K562 (cell line): ENCODE results near the gene CLDND2. TPM values are rescaled to one million over a fixed set of nuclear protein-coding genes. Genes with fewer than 3 reads are reported as not detected.

Experiments
- ATAC-seq: fragments of 200-7000 bp; cut with Tn5 transposase; 3 replicates; pipeline ENCODE4 v1.9.1; 2020; ENCODE audit warnings: moderate library complexity
- BruUV-seq: library from RNA; stranded (reverse); fragments of 400-500 nt; replicated peaks from 2 replicates; lab custom pipeline; 2021; lab: Mats Ljungman, UMichigan
- CTCF ChIA-PET: fragments of 300-600 bp; formaldehyde crosslinking; extraction: SDS; loops from one replicate; lab custom pipeline; 2021; ENCODE audit warnings: low intra/inter-chr PET ratio; lab: Yijun Ruan, JAX
- POLR2A ChIA-PET: fragments of 300-600, 350-650 bp; sonication (Branson Sonifier 250); formaldehyde crosslinking; extraction: SDS; loops from one replicate; lab custom pipeline; 2021; ENCODE audit warnings: antibody characterized with exemption, inconsistent platforms; lab: Yijun Ruan, JAX
- DNase-seq, 4 experiments: peaks; one replicate each; pipeline versions ENCODE4 v3.0.0 to v3.0.0-alpha.2; 2011 to 2018; ENCODE audit warnings: low spot score in 3 of 4, mixed read lengths in 3 of 4; ENCODE audit errors: extremely low read depth in 1 of 4
- FAIRE-seq: peaks from 2 replicates; lab custom pipeline; 2011; peaks lifted over from hg19 to GRCh38; lab: Jason Lieb, UNC
- H2AFZ ChIP-seq: 2 replicates; pipeline ENCODE4 v1.6.0; 2011; ENCODE audit warnings: low read depth, low read length, control low read depth, inconsistent platforms
- H3K27ac ChIP-seq: fragments of 200-600 bp; 3 replicates; pipeline ENCODE4 v1.8.0; 2011; ENCODE audit warnings: low read depth, mild to moderate bottlenecking, control low read depth, inconsistent platforms, low read length, moderate library complexity, mixed read lengths; ENCODE audit errors: extremely low read depth
- H3K27me3 ChIP-seq, 2 experiments: fragments of 300-600 bp in 1 of 2; 2 replicates in 1 of 2; 3 replicates in 1 of 2; pipeline versions ENCODE4 v1.6.0 to v1.8.0; 2011; ENCODE audit warnings: inconsistent platforms in 2 of 2, low read length in 2 of 2, mild to moderate bottlenecking in 1 of 2, mixed read lengths in 1 of 2, moderate library complexity in 1 of 2; ENCODE audit not compliant: control insufficient read depth in 2 of 2, insufficient read depth in 2 of 2
- H3K36me3 ChIP-seq: fragments of 300-600 bp; 3 replicates; pipeline ENCODE4 v1.8.0; 2011; ENCODE audit warnings: mild to moderate bottlenecking, low read length, inconsistent platforms; ENCODE audit not compliant: control insufficient read depth, insufficient read depth
- H3K4me1 ChIP-seq, 2 experiments: fragments of 200-600 bp in 1 of 2; replicated peaks in 1 of 2; 2 replicates in 1 of 2; 3 replicates in 1 of 2; pipeline versions ENCODE4 v1.5.1 to v1.8.0; 2011; ENCODE audit warnings: inconsistent platforms in 2 of 2, low read length in 2 of 2, mild to moderate bottlenecking in 1 of 2, mixed read lengths in 1 of 2, moderate library complexity in 1 of 2; ENCODE audit not compliant: control insufficient read depth in 2 of 2, insufficient read depth in 2 of 2
- H3K4me2 ChIP-seq: 2 replicates; pipeline ENCODE4 v1.6.1; 2011; ENCODE audit warnings: low read length, control low read depth, inconsistent platforms, mixed read lengths; ENCODE audit not compliant: insufficient read depth
- H3K4me3 ChIP-seq: fragments of 200-600 bp; sonication (generic), shearing (Covaris generic); 2 replicates; pipeline ENCODE4 v1.5.1; 2016; ENCODE audit warnings: control low read depth, inconsistent platforms
- H3K79me2 ChIP-seq: fragments of 200-600 bp; 3 replicates; pipeline ENCODE4 v1.8.0; 2011; ENCODE audit warnings: low read length, inconsistent platforms; ENCODE audit not compliant: control insufficient read depth, insufficient read depth
- H3K9ac ChIP-seq, 2 experiments: 2 replicates each; pipeline versions ENCODE4 v1.6.0 to v1.6.1; 2011; ENCODE audit warnings: low read depth in 2 of 2, low read length in 2 of 2, control low read depth in 1 of 2, inconsistent platforms in 1 of 2, mild to moderate bottlenecking in 1 of 2, mixed read lengths in 1 of 2; ENCODE audit not compliant: insufficient read depth in 1 of 2
- H3K9me1 ChIP-seq: one replicate; pipeline ENCODE4 v1.6.0; 2011; ENCODE audit warnings: inconsistent platforms, mild to moderate bottlenecking, low read length, moderate library complexity; ENCODE audit not compliant: control insufficient read depth, insufficient read depth
- H3K9me3 ChIP-seq: replicated peaks from 2 replicates; pipeline ENCODE4 v1.5.1; 2011; ENCODE audit warnings: low read depth, low read length, inconsistent platforms; ENCODE audit not compliant: control insufficient read depth, insufficient read depth
- H4K20me1 ChIP-seq: replicated peaks from 2 replicates; pipeline ENCODE4 v1.6.1; 2011; ENCODE audit warnings: low read length, inconsistent platforms, mixed read lengths; ENCODE audit not compliant: control insufficient read depth, insufficient read depth
- BCOR ChIP-seq: fragments of 450-650 bp; IDR thresholded peaks from 2 replicates; pipeline ENCODE4 v1.6.1; 2016
- CBX3 ChIP-seq, 2 experiments: IDR thresholded peaks; 1 replicate in 1 of 2; 2 replicates in 1 of 2; pipeline ENCODE4 v1.6.1; 2012; ENCODE audit warnings: inconsistent platforms in 2 of 2, low read length in 2 of 2, borderline replicate concordance in 1 of 2, control low read depth in 1 of 2
- RBM25 ChIP-seq: fragments of 200-400 bp; formaldehyde crosslinking; IDR thresholded peaks from 2 replicates; pipeline ENCODE4 v1.6.1; 2018; ENCODE audit warnings: low read length, low read depth, moderate library complexity; ENCODE audit not compliant: severe bottlenecking
- SREBF2 ChIP-seq: sonication (generic); formaldehyde crosslinking; IDR thresholded peaks from 2 replicates; pipeline ENCODE4 v1.4.0; 2020; ENCODE audit warnings: mild to moderate bottlenecking, missing genetic modification reagents
- WGBS: fragments of 100-300 bp; shearing (Covaris generic); methylation state at CpG from one replicate; pipeline ENCODE4 v1.1.6; 2016; ENCODE audit warnings: low coverage, mixed read lengths; ENCODE audit not compliant: insufficient coverage; ENCODE audit errors: missing lambda C conversion rate; 5-methylcytosine and 5-hydroxymethylcytosine counted together
- in situ Hi-C: fragments of 300-500 bp; cut with MboI; formaldehyde crosslinking; loops from 4 replicates; pipeline ENCODE4 v1.15.0; 2018; ENCODE audit warnings: inconsistent platforms, mixed read lengths
- intact Hi-C: fragments of 100-400 bp; cut with micrococcal nuclease; formaldehyde crosslinking; loops from 2 replicates; pipeline ENCODE4 v1.14.2; 2022
- polyA plus RNA-seq, 8 experiments: library from polyadenylated mRNA; depleted of rRNA in 4 of 8; stranded (reverse) in 5 of 8; unstranded in 3 of 8; fragments of >200 nt; fragmentation: Nextera tagmentation in 2 of 8; fragmentation: Illumina TruSeq in 1 of 8; extraction: Ambion mirVana in 2 of 8; extraction: Trizol in 1 of 8; gene quantifications; 2 replicates each; pipeline versions ENCODE4 v1.2.1 to v1.2.3, GENCODE V29; 2011 to 2014; ENCODE audit warnings: inconsistent platforms in 1 of 8, missing spikeins in 1 of 8
- total RNA-seq, 7 experiments: library from RNA; depleted of rRNA in 6 of 7; stranded (reverse); fragments of >200 nt in 6 of 7; fragmentation: Illumina TruSeq in 2 of 7; extraction: Trizol in 2 of 7; gene quantifications; 2 replicates each; pipeline versions ENCODE4 v1.2.1 to v1.2.3, GENCODE V29; 2011 to 2021; ENCODE audit warnings: low replicate concordance in 1 of 7

The CLDND2 gene
- total and polyA plus RNA-seq, 9 of the 15 experiments (the other 6 are each of a cell fraction or from before 2014, with no cell fraction given), result 0.45 to 4.0 (median 1.2) TPM; not detected in 3

DNA sequence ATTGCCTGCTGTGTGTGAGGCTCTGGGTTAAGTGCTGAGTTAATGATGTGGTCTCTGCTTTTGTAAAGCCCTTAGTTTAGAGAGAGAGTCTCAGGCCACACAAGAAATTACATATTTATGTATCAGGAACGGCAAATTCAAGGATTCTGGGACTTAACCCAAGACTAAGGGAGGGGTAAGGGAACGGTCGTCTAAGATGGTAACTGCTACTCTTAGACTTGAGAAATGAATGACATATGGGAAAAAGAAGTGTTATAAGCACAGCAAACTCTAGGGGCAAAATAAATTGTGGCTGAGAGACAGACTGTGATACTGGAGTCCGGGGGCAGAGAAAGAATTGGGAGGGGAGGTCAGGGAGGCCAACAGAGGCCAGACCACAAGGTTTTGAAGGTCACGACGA lies 37.1 kb downstream of the CLDND2 start:
- DNase-seq (no peak), FAIRE-seq (no peak), ATAC-seq (no peak)
- Histone ChIP-seq H3K36me3 (no peaks in the 10 kb centered on the region), H4K20me1 (no peaks in the 10 kb centered on the region), H2AFZ (no peak overlapping the region), H3K79me2 (no peaks in the 10 kb centered on the region), H3K27me3 (no peaks in the 10 kb centered on the region), H3K9ac (no peak overlapping the region), H3K27ac (no peak overlapping the region), H3K9me1 (no peaks in the 10 kb centered on the region), H3K4me1 (peaks cover 4 to 14% of the 10 kb centered on the region in 2 experiments; a peak in 3 of 5 replicates), H3K4me2 (no peak overlapping the region), H3K9me3 (no peaks in the 10 kb centered on the region), H3K4me3 (no peak overlapping the region)
- intact Hi-C loops, result no loop called here
- ChIA-PET POLR2A (interaction anchor here (0.9 kb wide), 1 partner anchor 10 kb away, joined by 4 read pairs; no protein-coding TSS in a partner anchor), CTCF (no interaction called here)
- in situ Hi-C loops, result no loop called here
- WGBS, result 48% methylated on average over 6 of the region's 6 CpGs
- no TSS peak for BruUV-seq
- no peak for TF ChIP-seq SREBF2 (CRISPR knock-in tag)

GRCh38 chr19:51331193-51331592 lies 37.6 kb downstream of the CLDND2 start:
- ChIA-PET CTCF (no interaction called here), POLR2A (no interaction called here)
- Histone ChIP-seq H3K36me3 (no peaks in the 10 kb centered on the region), H3K79me2 (no peaks in the 10 kb centered on the region), H3K9me3 (no peaks in the 10 kb centered on the region), H3K27ac (no peak overlapping the region), H3K4me3 (no peak overlapping the region), H3K4me2 (no peak overlapping the region), H3K4me1 (peaks cover 4 to 17% of the 10 kb centered on the region in 2 experiments; a peak in 3 of 5 replicates), H3K27me3 (peaks cover 0 to 1% of the 10 kb centered on the region in 2 experiments; a peak in 2 of 5 replicates), H3K9me1 (no peaks in the 10 kb centered on the region), H4K20me1 (no peaks in the 10 kb centered on the region), H3K9ac (no peak overlapping the region), H2AFZ (no peak overlapping the region)
- intact Hi-C loops, result no loop called here
- BruUV-seq, result no TSS peak
- in situ Hi-C loops, result no loop called here
- 50% methylated on average over 3 of the region's 3 CpGs for WGBS
- no peak for DNase-seq
- TF ChIP-seq BCOR (peak; percentile 59; the same call in 1 of the 2 replicates), CBX3 (IDR thresholded peaks at IDR 0.05; ENCODE audit: borderline replicate concordance in 1 of 2, low read length in 2 of 2) (no peak), RBM25 (peak; percentile 73)
- no peak for ATAC-seq
- no peak for FAIRE-seq
